ENCODE results near the gene ITGBL1.

DNA sequence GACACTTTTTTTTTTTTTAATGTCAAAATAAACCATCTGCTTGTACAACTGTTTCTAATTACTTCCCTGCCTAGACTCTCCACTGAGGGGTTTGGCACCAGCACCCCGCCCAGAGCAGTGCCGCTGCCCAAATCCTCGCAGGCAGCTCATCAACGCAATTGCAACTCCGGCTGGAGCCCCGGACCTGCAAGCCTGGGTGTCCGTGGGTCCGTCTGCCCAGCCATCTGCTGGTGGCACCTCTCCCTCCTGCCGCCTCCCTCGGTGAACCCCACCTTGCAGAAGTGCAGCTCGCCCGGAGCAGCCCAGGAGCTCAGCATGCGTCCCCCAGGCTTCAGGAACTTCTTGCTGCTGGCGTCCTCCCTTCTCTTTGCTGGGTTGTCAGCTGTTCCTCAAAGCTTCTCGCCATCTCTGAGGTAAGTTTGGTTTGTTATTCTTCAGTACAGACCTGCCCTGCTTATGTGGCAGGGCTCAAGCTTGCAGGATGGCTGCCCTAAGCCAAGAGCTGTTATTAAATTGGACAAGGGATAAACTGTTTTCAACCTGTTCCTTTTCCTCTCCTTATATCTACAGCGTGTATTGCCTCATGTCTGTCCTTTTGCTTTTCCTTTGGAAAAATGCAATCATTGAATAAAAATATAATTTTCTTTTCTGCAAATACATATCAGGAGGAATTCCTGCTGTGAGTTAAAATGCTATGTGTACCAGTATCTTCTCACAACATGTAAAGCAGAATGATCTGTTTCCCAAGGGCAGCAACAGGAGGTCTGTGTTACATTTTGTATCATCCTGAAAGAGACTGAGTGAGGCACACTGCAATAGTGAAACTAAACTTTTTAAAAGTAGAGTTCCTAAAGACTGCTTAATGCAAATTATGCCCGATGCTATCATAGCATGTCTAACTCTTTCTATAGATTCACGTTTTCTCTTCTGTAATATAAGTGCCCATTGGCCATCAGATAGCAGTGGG lies at the start of gene ITGBL1:
- TF ChIP-seq, protein P1, sequence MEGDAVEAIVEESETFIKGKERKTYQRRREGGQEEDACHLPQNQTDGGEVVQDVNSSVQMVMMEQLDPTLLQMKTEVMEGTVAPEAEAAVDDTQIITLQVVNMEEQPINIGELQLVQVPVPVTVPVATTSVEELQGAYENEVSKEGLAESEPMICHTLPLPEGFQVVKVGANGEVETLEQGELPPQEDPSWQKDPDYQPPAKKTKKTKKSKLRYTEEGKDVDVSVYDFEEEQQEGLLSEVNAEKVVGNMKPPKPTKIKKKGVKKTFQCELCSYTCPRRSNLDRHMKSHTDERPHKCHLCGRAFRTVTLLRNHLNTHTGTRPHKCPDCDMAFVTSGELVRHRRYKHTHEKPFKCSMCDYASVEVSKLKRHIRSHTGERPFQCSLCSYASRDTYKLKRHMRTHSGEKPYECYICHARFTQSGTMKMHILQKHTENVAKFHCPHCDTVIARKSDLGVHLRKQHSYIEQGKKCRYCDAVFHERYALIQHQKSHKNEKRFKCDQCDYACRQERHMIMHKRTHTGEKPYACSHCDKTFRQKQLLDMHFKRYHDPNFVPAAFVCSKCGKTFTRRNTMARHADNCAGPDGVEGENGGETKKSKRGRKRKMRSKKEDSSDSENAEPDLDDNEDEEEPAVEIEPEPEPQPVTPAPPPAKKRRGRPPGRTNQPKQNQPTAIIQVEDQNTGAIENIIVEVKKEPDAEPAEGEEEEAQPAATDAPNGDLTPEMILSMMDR (conservative IDR thresholded peaks at IDR 0.05; ENCODE audit: low read length) = no peak
- TF ChIP-seq EZH2phosphoT487 (IDR thresholded peaks at IDR 0.05; ENCODE audit: borderline replicate concordance) = no peak

Data from Loucy (cell line).